Transverse colon (tissue), 4 donors: ENCODE data around the gene CHCHD3. TPM values are rescaled to one million over a fixed set of nuclear protein-coding genes. Genes with fewer than 3 reads are reported as not detected.

ENCODE experiments used
- DNase-seq: peaks from one replicate; pipeline ENCODE4 v3.0.0-alpha.2; 2019
- H3K27ac ChIP-seq, 4 donors: fragments of 200-600 bp; sonication (generic); 2 replicates each; pipeline ENCODE4 v1.5.1; 2016 to 2018; ENCODE audit warnings: inconsistent platforms in 4 of 4
- H3K27me3 ChIP-seq: fragments of 200-600 bp; sonication (generic); 2 replicates; pipeline ENCODE4 v1.5.1; 2017; ENCODE audit warnings: inconsistent platforms
- H3K36me3 ChIP-seq, 4 donors: fragments of 200-600 bp; sonication (generic); 2 replicates each; pipeline ENCODE4 v1.5.1; 2017 to 2019; ENCODE audit warnings: inconsistent platforms in 4 of 4
- H3K4me1 ChIP-seq, 4 donors: fragments of 200-600 bp; sonication (generic); 2 replicates each; pipeline ENCODE4 v1.5.1; 2017 to 2020; ENCODE audit warnings: inconsistent platforms in 4 of 4
- H3K4me3 ChIP-seq, 4 donors: fragments of 200-600 bp; sonication (generic); 1 replicate in 1 of 4; 2 replicates in 3 of 4; pipeline versions ENCODE4 v1.5.1 to v1.6.1; 2017 to 2019; ENCODE audit warnings: inconsistent platforms in 4 of 4
- H3K9me3 ChIP-seq, 2 donors: fragments of 200-600 bp; sonication (generic); 2 replicates each; pipeline ENCODE4 v1.5.1; 2017 to 2019; ENCODE audit warnings: inconsistent platforms in 2 of 2
- EP300 ChIP-seq: sonication (generic); formaldehyde crosslinking; IDR thresholded peaks from one replicate; pipeline ENCODE4 v1.6.1; 2017; ENCODE audit warnings: antibody characterized with exemption, low read depth
- POLR2A ChIP-seq: fragments of 450-650 bp; IDR thresholded peaks from one replicate; pipeline ENCODE4 v1.6.1; 2016; ENCODE audit warnings: antibody characterized with exemption, mild to moderate bottlenecking, moderate library complexity
- POLR2AphosphoS5 ChIP-seq, 3 donors: sonication (generic); formaldehyde crosslinking; IDR thresholded peaks; one replicate each; pipeline ENCODE4 v1.6.1; 2016; ENCODE audit warnings: antibody characterized with exemption in 3 of 3
- WGBS, 2 donors: methylation state at CpG; one replicate each; pipeline ENCODE4 v1.1.5; 2018; ENCODE audit warnings: low coverage in 1 of 2; 5-methylcytosine and 5-hydroxymethylcytosine counted together
- in situ Hi-C, 4 donors: fragments of 200-750 bp; cut with MboI; loops; one replicate each; pipeline versions ENCODE4 v1.15.0 to v1.15.1; 2017; ENCODE audit warnings: low sequenced_read_pairs in 3 of 4, low pct_ligation_motif_present in 1 of 4, low pct_unique_long_range_greater_than_20kb in 1 of 4
- intact Hi-C: fragments of 100-400 bp; cut with DNase I; formaldehyde crosslinking; loops from one replicate; pipeline ENCODE4 v1.15.1; 2023; ENCODE audit warnings: low total_unique reads
- total RNA-seq, 4 donors: library from RNA; depleted of rRNA; stranded (reverse); fragments of >200 nt; gene quantifications; one replicate each; pipeline ENCODE4 v1.1.0, GENCODE V29; 2016
- TF ChIP-seq, protein P1 (sequence below), 5 experiments: fragments of 200-600 bp in 3 of 5; fragments of 450-650 bp in 2 of 5; sonication (generic) in 3 of 5; IDR thresholded peaks; 1 replicate in 2 of 5; 2 replicates in 3 of 5; pipeline ENCODE4 v1.5.1; 2016 to 2017; ENCODE audit warnings: antibody characterized with exemption in 5 of 5, inconsistent platforms in 3 of 5, mild to moderate bottlenecking in 2 of 5, moderate library complexity in 1 of 5

CHCHD3 gene
- total RNA-seq, 4 donors from 2014 or later, result 49.4 to 78.1 (median 52.9) TPM

DNA sequence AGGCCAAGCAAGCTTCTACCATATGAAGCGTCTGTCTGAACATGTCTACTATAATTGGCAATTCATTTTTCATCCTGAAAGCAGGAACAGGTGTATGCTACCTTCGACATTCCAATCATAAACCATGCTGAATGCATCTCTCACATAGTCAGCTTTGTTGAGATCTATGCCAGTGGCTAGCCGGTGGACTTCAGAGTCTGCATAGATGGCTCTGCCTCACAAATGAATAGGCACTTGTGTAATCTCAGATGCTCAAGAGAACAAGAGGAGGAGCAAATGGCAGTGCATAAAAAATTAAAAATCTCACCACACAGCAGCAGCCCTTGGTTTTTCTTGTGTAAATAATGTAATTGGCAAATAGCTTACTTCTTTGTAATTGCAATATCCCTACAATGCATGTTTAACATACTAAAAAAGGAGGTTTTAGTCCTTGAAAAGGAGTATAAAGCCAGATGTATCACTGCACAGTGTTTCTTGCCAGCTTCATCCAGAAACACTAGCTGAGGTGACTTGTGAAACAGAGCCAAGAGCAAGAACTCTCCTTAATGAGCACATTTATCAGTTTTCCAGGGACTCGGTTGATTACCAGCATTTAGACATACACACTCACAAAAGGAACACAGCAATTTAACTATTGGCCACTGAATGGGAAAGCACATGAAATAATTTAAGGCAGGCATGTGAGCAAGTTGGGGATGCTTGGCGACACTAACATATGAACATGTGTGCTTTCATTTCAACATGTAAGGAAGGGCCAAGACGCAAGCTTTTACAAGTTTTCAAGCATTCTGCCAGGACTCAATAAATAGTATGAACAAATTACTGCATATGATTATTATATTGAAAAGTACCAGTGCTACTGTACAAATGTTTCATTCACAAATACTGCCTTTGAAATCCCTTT, 255.7 kb downstream of the CHCHD3 start:
- intact Hi-C loops (no loop called here), in situ Hi-C loops (no loop called here)
- Histone ChIP-seq H3K4me3 (no peak overlapping the region), H3K27me3 (no peaks in the 10 kb centered on the region), H3K36me3 (no peaks in the 10 kb centered on the region), H3K4me1 (no peaks in the 10 kb centered on the region), H3K9me3 (no peaks in the 10 kb centered on the region), H3K27ac (no peak overlapping the region)
- 95 to 97% methylated on average over 5 to 6 of the region's 6 CpGs for WGBS, 2 donors
- no peak for DNase-seq
- no peak for TF ChIP-seq POLR2A
- TF ChIP-seq, protein P1, sequence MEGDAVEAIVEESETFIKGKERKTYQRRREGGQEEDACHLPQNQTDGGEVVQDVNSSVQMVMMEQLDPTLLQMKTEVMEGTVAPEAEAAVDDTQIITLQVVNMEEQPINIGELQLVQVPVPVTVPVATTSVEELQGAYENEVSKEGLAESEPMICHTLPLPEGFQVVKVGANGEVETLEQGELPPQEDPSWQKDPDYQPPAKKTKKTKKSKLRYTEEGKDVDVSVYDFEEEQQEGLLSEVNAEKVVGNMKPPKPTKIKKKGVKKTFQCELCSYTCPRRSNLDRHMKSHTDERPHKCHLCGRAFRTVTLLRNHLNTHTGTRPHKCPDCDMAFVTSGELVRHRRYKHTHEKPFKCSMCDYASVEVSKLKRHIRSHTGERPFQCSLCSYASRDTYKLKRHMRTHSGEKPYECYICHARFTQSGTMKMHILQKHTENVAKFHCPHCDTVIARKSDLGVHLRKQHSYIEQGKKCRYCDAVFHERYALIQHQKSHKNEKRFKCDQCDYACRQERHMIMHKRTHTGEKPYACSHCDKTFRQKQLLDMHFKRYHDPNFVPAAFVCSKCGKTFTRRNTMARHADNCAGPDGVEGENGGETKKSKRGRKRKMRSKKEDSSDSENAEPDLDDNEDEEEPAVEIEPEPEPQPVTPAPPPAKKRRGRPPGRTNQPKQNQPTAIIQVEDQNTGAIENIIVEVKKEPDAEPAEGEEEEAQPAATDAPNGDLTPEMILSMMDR (IDR thresholded peaks at IDR 0.05), result no peak
- TF ChIP-seq POLR2AphosphoS5 (IDR thresholded peaks at IDR 0.05), result no peak
- no peak for TF ChIP-seq EP300

DNA sequence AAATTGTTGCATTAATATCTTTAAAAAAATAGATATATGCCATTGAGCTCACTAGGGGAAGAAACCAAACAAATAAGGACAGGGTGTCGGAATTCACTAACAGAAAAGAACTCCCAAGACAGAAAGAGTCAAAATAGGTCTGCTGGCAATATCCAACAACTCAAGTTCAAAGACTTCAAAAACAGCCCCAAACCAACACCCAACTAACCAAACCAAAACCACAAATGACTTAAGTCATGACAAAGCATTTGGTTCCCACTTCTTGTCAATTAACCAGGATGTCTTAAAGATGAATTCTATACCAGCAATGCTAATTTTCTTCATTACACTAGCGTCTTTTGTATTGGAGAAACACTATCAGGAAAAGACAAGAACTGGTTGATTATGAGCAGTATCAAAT, 256.7 kb downstream of the CHCHD3 start:
- WGBS, 2 donors, result 97 to 100% methylated on average over 2 of the region's 2 CpGs
- in situ Hi-C loops (no loop called here), intact Hi-C loops (no loop called here)
- Histone ChIP-seq H3K27me3 (no peaks in the 10 kb centered on the region), H3K4me3 (no peak overlapping the region), H3K36me3 (no peaks in the 10 kb centered on the region), H3K4me1 (no peaks in the 10 kb centered on the region), H3K9me3 (no peaks in the 10 kb centered on the region), H3K27ac (no peak overlapping the region)
- TF ChIP-seq EP300 (no peak), POLR2AphosphoS5 (IDR thresholded peaks at IDR 0.05) (no peak), POLR2A (no peak)
- TF ChIP-seq, protein P1 (IDR thresholded peaks at IDR 0.05), result no peak
- DNase-seq, result no peak

GRCh38 chr7:132819648-132820047, 262.2 kb downstream of the CHCHD3 start:
- intact Hi-C loops, result no loop called here
- 97 to 98% methylated on average over 7 of the region's 7 CpGs for WGBS, 2 donors
- no peak for DNase-seq
- no peaks in the 10 kb centered on the region for H3K9me3 ChIP-seq
- no peak overlapping the region for H3K4me3 ChIP-seq
- in situ Hi-C loops, result no loop called here
- no peak for TF ChIP-seq POLR2A
- no peaks in the 10 kb centered on the region for H3K27me3 ChIP-seq
- H3K4me1 ChIP-seq, result no peaks in the 10 kb centered on the region
- no peak overlapping the region for H3K27ac ChIP-seq
- no peaks in the 10 kb centered on the region for H3K36me3 ChIP-seq

- in situ Hi-C loops, result no loop called here
These were observed 263.9 kb downstream of the CHCHD3 start for GRCh38 chr7:132817949-132818348.

GRCh38 chr7:132815696-132816311, 266.1 kb downstream of the CHCHD3 start:
- 76 to 81% methylated on average over 3 to 6 of the region's 6 CpGs for WGBS, 2 donors
- no peak overlapping the region for H3K4me3 ChIP-seq
- no peak overlapping the region for H3K27ac ChIP-seq
- no peaks in the 10 kb centered on the region for H3K27me3 ChIP-seq
- in situ Hi-C loops, result no loop called here
- no peaks in the 10 kb centered on the region for H3K36me3 ChIP-seq
- no peaks in the 10 kb centered on the region for H3K9me3 ChIP-seq
- intact Hi-C loops, result no loop called here
- no peak for DNase-seq
- no peak for TF ChIP-seq POLR2AphosphoS5 (IDR thresholded peaks at IDR 0.05)
- TF ChIP-seq EP300, result no peak
- no peak for TF ChIP-seq POLR2A
- TF ChIP-seq, protein P1 (IDR thresholded peaks at IDR 0.05), result no peak
- H3K4me1 ChIP-seq, result no peaks in the 10 kb centered on the region

More at GRCh38 chr7:132817949-132818348, 263.9 kb downstream of the CHCHD3 start:
- H3K27ac ChIP-seq, result no peak overlapping the region
- H3K4me3 ChIP-seq, result no peak overlapping the region
- TF ChIP-seq POLR2AphosphoS5 (IDR thresholded peaks at IDR 0.05) (no peak), POLR2A (no peak), EP300 (no peak)
- no peaks in the 10 kb centered on the region for H3K9me3 ChIP-seq
- no peak for DNase-seq
- 54 to 62% methylated on average over 5 of the region's 5 CpGs for WGBS, 2 donors
- no peaks in the 10 kb centered on the region for H3K27me3 ChIP-seq
- intact Hi-C loops, result no loop called here
- H3K36me3 ChIP-seq, result no peaks in the 10 kb centered on the region
- H3K4me1 ChIP-seq, result no peaks in the 10 kb centered on the region
